SK-N-SH (cell line): ENCODE results near the gene LDLRAP1. TPM values are rescaled to one million over a fixed set of nuclear protein-coding genes. Genes with fewer than 3 reads are reported as not detected.

ENCODE experiments used
- CTCF ChIA-PET: fragments of 300-600, 350-600 bp; formaldehyde crosslinking; extraction: SDS; loops from one replicate; lab custom pipeline; 2021; lab: Yijun Ruan, JAX
- POLR2A ChIA-PET: fragments of 350-600 bp; sonication (Branson Sonifier 250); formaldehyde crosslinking; extraction: SDS; loops from one replicate; lab custom pipeline; 2020; ENCODE audit warnings: antibody characterized with exemption, inconsistent platforms; lab: Yijun Ruan, JAX
- DNase-seq: peaks from one replicate; pipeline ENCODE4 v3.0.0; 2012
- H2AFZ ChIP-seq: fragments of 200-600 bp; sonication (generic); 2 replicates; pipeline ENCODE4 v1.8.1; 2016; ENCODE audit warnings: antibody characterized with exemption, mild to moderate bottlenecking, low read depth
- H3F3A ChIP-seq: fragments of 200-600 bp; sonication (generic); replicated peaks from 2 replicates; pipeline ENCODE3; 2016; ENCODE audit warnings: antibody characterized with exemption, mild to moderate bottlenecking; ENCODE audit not compliant: insufficient read depth
- H3K27ac ChIP-seq, 2 experiments: fragments of 200-500 bp in 1 of 2; fragments of 200-600 bp in 1 of 2; sonication (Bioruptor generic) in 1 of 2; sonication (generic), shearing (Covaris generic) in 1 of 2; 2 replicates each; pipeline versions ENCODE4 v1.5.1 to v1.6.1; 2014 to 2016; ENCODE audit warnings: low read depth in 2 of 2, inconsistent platforms in 1 of 2, low read length in 1 of 2, mild to moderate bottlenecking in 1 of 2, mixed read lengths in 1 of 2
- H3K27me3 ChIP-seq: fragments of 200-600 bp; sonication (generic), shearing (Covaris generic); 2 replicates; pipeline ENCODE4 v1.6.1; 2016; ENCODE audit warnings: mixed run types; ENCODE audit not compliant: insufficient read depth
- H3K36me3 ChIP-seq, 2 experiments: fragments of 200-500 bp in 1 of 2; fragments of 200-600 bp in 1 of 2; sonication (Bioruptor generic) in 1 of 2; sonication (generic) in 1 of 2; replicated peaks in 1 of 2; 2 replicates each; pipeline versions ENCODE3 to v1.5.1; 2014 to 2016; ENCODE audit warnings: low read length in 1 of 2, mild to moderate bottlenecking in 1 of 2; ENCODE audit not compliant: insufficient read depth in 2 of 2, control insufficient read depth in 1 of 2
- H3K4me1 ChIP-seq, 2 experiments: fragments of 200-500 bp in 1 of 2; fragments of 200-600 bp in 1 of 2; sonication (Bioruptor generic) in 1 of 2; sonication (generic), shearing (Covaris generic) in 1 of 2; 2 replicates each; pipeline versions ENCODE4 v1.5.1 to v1.6.1; 2014 to 2016; ENCODE audit warnings: low read depth in 1 of 2, low read length in 1 of 2, mixed run types in 1 of 2; ENCODE audit not compliant: insufficient read depth in 2 of 2, control insufficient read depth in 1 of 2
- H3K4me2 ChIP-seq: fragments of 200-600 bp; sonication (generic), shearing (Covaris generic); 2 replicates; pipeline ENCODE4 v1.6.1; 2017; ENCODE audit warnings: mixed run types
- H3K4me3 ChIP-seq, 2 experiments: fragments of 200-500 bp in 1 of 2; fragments of 200-600 bp in 1 of 2; sonication (Bioruptor generic) in 1 of 2; sonication (generic), shearing (Covaris generic) in 1 of 2; 2 replicates each; pipeline versions ENCODE4 v1.5.1 to v1.8.1; 2014 to 2016; ENCODE audit warnings: low read depth in 2 of 2, inconsistent platforms in 1 of 2, low read length in 1 of 2, mild to moderate bottlenecking in 1 of 2, mixed read lengths in 1 of 2, moderate library complexity in 1 of 2
- H3K79me2 ChIP-seq: fragments of 200-600 bp; sonication (generic); 2 replicates; pipeline ENCODE4 v1.8.1; 2017; ENCODE audit warnings: mild to moderate bottlenecking; ENCODE audit not compliant: insufficient read depth
- H3K9ac ChIP-seq: fragments of 200-600 bp; sonication (generic); 2 replicates; pipeline ENCODE4 v1.6.1; 2017; ENCODE audit warnings: mixed run types
- H3K9me2 ChIP-seq: fragments of 200-600 bp; sonication (generic); 2 replicates; pipeline ENCODE4 v1.6.1; 2017; ENCODE audit warnings: mixed run types
- H3K9me3 ChIP-seq: fragments of 200-600 bp; sonication (generic); 2 replicates; pipeline ENCODE4 v1.6.1; 2017; ENCODE audit warnings: mixed run types, mild to moderate bottlenecking, moderate library complexity
- H4K20me1 ChIP-seq: fragments of 200-600 bp; sonication (generic); 2 replicates; pipeline ENCODE4 v1.6.1; 2017; ENCODE audit warnings: mild to moderate bottlenecking, mixed run types; ENCODE audit not compliant: insufficient read depth
- CHD2 ChIP-seq: fragments of 150-350 bp; IDR thresholded peaks from 2 replicates; pipeline ENCODE4 v1.6.1; 2018; ENCODE audit warnings: low read length; ENCODE audit not compliant: partially characterized antibody
- ELF1 ChIP-seq: IDR thresholded peaks from 2 replicates; pipeline ENCODE4 v1.4.0; 2012
- EP300 ChIP-seq, 2 experiments: IDR thresholded peaks; 2 replicates each; pipeline versions ENCODE4 v1.4.0 to v1.6.1; 2012; ENCODE audit warnings: borderline replicate concordance in 1 of 2, low read depth in 1 of 2, low read length in 1 of 2
- EZH2phosphoT487 ChIP-seq: fragments of 200-600 bp; sonication (generic); IDR thresholded peaks from 2 replicates; pipeline ENCODE4 v1.6.1; 2017; ENCODE audit warnings: low read depth, mixed run types, mild to moderate bottlenecking, antibody characterized with exemption, moderate library complexity, borderline replicate concordance
- FOSL2 ChIP-seq: IDR thresholded peaks from 2 replicates; pipeline ENCODE4 v1.4.0; 2012; ENCODE audit warnings: low read depth, mild to moderate bottlenecking, moderate library complexity, borderline replicate concordance
- FOXJ3 ChIP-seq: sonication (generic); formaldehyde crosslinking; IDR thresholded peaks from 2 replicates; pipeline ENCODE4 v1.5.1; 2020; ENCODE audit warnings: mild to moderate bottlenecking, missing genetic modification reagents
- GABPA ChIP-seq: IDR thresholded peaks from 2 replicates; pipeline ENCODE4 v1.4.0; 2012; ENCODE audit warnings: low read depth, mild to moderate bottlenecking
- NFIC ChIP-seq: IDR thresholded peaks from 2 replicates; pipeline ENCODE4 v1.4.0; 2012; ENCODE audit warnings: borderline replicate concordance
- NRF1 ChIP-seq: IDR thresholded peaks from 2 replicates; pipeline ENCODE4 v1.6.1; 2012; ENCODE audit warnings: low read depth, mild to moderate bottlenecking, low read length
- POLR2AphosphoS5 ChIP-seq: IDR thresholded peaks from 2 replicates; pipeline ENCODE4 v1.6.1; 2012; ENCODE audit warnings: low read depth, low read length
- REST ChIP-seq: IDR thresholded peaks from 2 replicates; pipeline ENCODE4 v1.6.1; 2012; ENCODE audit warnings: mild to moderate bottlenecking, low read depth, low read length, moderate library complexity
- SMC3 ChIP-seq: IDR thresholded peaks from 2 replicates; pipeline ENCODE4 v1.6.1; 2012; ENCODE audit warnings: low read depth, low read length, improper control_type of control experiment
- TAF1 ChIP-seq: IDR thresholded peaks from 2 replicates; pipeline ENCODE4 v1.6.1; 2012; ENCODE audit warnings: low read depth, mild to moderate bottlenecking, low read length, moderate library complexity, borderline replicate concordance
- TEAD4 ChIP-seq: IDR thresholded peaks from 2 replicates; pipeline ENCODE4 v1.4.0; 2012; ENCODE audit warnings: mild to moderate bottlenecking, borderline replicate concordance; ENCODE audit not compliant: insufficient read depth
- WGBS: methylation state at CpG from one replicate; pipeline ENCODE4 v1.1.6; 2017; ENCODE audit warnings: low lambda C conversion rate; 5-methylcytosine and 5-hydroxymethylcytosine counted together
- polyA plus RNA-seq, 3 experiments: library from polyadenylated mRNA; depleted of rRNA; stranded (reverse); fragments of >200 nt; gene quantifications; 2 replicates each; pipeline ENCODE4 v1.2.3, GENCODE V29; 2012
- TF ChIP-seq, protein P1 (sequence below): IDR thresholded peaks from 2 replicates; pipeline ENCODE4; 2012
- TF ChIP-seq, protein P2 (sequence below): fragments of 200-600 bp; sonication (generic); IDR thresholded peaks from 2 replicates; pipeline ENCODE4 v1.6.1; 2017; ENCODE audit warnings: antibody characterized with exemption, mild to moderate bottlenecking, moderate library complexity
- TF ChIP-seq, protein P3 (sequence below): IDR thresholded peaks from 2 replicates; pipeline ENCODE4 v1.4.0; 2012; ENCODE audit warnings: low read depth

LDLRAP1 gene
- polyA plus RNA-seq, 1 of the 3 experiments (the other 2 are of a cell fraction), result 19.1 TPM

DNA sequence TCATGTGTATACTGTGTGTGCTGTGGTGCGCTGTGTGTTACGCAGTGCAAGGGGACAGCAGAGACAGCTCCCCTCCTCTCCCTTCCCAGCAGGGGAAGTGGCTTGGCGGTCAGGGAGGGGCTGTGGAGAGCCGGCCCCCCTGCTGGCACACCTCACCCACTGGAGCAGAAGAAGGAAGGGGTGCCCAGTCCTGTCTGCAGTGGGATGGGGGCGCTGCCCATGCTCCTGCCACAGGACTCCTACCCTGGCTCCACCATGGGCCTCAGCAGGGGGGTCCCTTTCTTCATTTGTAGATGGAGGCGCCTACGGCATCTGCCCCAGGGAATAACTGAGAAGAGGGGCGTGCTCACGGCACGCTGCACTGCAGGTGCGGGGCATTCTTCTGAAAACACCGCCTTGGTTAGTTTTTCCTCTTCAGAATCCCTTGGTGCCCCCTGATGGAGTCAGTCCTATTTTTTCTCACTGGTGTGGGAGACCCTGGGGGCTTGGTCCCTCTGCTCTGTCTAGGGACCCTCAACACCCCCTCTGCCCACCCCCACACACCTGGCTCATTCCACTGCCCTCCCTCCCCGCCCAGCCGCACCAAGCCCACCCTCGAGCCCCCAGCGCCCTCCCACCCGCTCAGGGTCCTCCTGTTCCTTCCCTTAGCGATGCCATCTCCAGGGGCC is 13.8 kb upstream of the LDLRAP1 start:
- Histone ChIP-seq H3K4me3 (no peak overlapping the region), H3K9me2 (no peaks in the 10 kb centered on the region), H3K9ac (no peak overlapping the region), H3K9me3 (no peaks in the 10 kb centered on the region), H2AFZ (no peak overlapping the region), H3K4me1 (no peaks in the 10 kb centered on the region), H3K27me3 (no peaks in the 10 kb centered on the region; the same call in 1 of the 2 replicates), H3K79me2 (no peaks in the 10 kb centered on the region), H4K20me1 (no peaks in the 10 kb centered on the region), H3K4me2 (no peak overlapping the region), H3F3A (no peaks in the 10 kb centered on the region), H3K27ac (no peak overlapping the region), H3K36me3 (no peaks in the 10 kb centered on the region)
- WGBS, result 86% methylated on average over 9 of the region's 18 CpGs
- ChIA-PET POLR2A (no interaction called here), CTCF (interaction anchor here (1.6 kb wide), 1 partner anchor 9 kb away, joined by 4 read pairs; no protein-coding TSS in a partner anchor)
- no peak for TF ChIP-seq TEAD4
- TF ChIP-seq SMC3, result no peak
- TF ChIP-seq, protein P1, sequence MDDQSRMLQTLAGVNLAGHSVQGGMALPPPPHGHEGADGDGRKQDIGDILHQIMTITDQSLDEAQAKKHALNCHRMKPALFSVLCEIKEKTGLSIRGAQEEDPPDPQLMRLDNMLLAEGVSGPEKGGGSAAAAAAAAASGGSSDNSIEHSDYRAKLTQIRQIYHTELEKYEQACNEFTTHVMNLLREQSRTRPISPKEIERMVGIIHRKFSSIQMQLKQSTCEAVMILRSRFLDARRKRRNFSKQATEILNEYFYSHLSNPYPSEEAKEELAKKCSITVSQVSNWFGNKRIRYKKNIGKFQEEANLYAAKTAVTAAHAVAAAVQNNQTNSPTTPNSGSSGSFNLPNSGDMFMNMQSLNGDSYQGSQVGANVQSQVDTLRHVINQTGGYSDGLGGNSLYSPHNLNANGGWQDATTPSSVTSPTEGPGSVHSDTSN, result no peak
- TF ChIP-seq EP300 (IDR thresholded peaks at IDR 0.05; ENCODE audit: borderline replicate concordance in 1 of 2, low read depth in 1 of 2, low read length in 1 of 2), result no peak
- TF ChIP-seq CHD2, result no peak
- no peak for TF ChIP-seq FOXJ3 (CRISPR knock-in tag)
- no peak for TF ChIP-seq NRF1
- no peak for TF ChIP-seq POLR2AphosphoS5
- TF ChIP-seq, protein P2, sequence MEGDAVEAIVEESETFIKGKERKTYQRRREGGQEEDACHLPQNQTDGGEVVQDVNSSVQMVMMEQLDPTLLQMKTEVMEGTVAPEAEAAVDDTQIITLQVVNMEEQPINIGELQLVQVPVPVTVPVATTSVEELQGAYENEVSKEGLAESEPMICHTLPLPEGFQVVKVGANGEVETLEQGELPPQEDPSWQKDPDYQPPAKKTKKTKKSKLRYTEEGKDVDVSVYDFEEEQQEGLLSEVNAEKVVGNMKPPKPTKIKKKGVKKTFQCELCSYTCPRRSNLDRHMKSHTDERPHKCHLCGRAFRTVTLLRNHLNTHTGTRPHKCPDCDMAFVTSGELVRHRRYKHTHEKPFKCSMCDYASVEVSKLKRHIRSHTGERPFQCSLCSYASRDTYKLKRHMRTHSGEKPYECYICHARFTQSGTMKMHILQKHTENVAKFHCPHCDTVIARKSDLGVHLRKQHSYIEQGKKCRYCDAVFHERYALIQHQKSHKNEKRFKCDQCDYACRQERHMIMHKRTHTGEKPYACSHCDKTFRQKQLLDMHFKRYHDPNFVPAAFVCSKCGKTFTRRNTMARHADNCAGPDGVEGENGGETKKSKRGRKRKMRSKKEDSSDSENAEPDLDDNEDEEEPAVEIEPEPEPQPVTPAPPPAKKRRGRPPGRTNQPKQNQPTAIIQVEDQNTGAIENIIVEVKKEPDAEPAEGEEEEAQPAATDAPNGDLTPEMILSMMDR, result no peak
- TF ChIP-seq NFIC, result no peak
- no peak for TF ChIP-seq TAF1
- TF ChIP-seq, protein P3, sequence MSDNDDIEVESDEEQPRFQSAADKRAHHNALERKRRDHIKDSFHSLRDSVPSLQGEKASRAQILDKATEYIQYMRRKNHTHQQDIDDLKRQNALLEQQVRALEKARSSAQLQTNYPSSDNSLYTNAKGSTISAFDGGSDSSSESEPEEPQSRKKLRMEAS, result no peak
- TF ChIP-seq EZH2phosphoT487, result no peak
- no peak for TF ChIP-seq FOSL2
- TF ChIP-seq REST, result no peak
- no peak for TF ChIP-seq GABPA
- TF ChIP-seq ELF1, result no peak
- peak; percentile 51 for DNase-seq
